WERI-Rb-1 (cell line): Measurements from ENCODE around the gene ULK2.

Source experiments
- DNase-seq: peaks from one replicate; pipeline ENCODE4 v3.0.0-alpha.2; 2020
- H3K27ac ChIP-seq: fragments of 250-450 bp; sonication (Bioruptor Pico); 2 replicates; pipeline ENCODE4 v1.5.1; 2020; ENCODE audit warnings: mild to moderate bottlenecking, moderate library complexity
- H3K27me3 ChIP-seq: fragments of 250-450 bp; sonication (Bioruptor Pico); 2 replicates; pipeline ENCODE4 v1.5.1; 2021; ENCODE audit warnings: mild to moderate bottlenecking, low read depth, moderate library complexity; ENCODE audit not compliant: insufficient read depth, severe bottlenecking
- H3K36me3 ChIP-seq: fragments of 250-450 bp; sonication (Bioruptor Pico); 2 replicates; pipeline ENCODE4 v1.5.1; 2020; ENCODE audit warnings: mild to moderate bottlenecking, moderate library complexity
- H3K4me3 ChIP-seq: 2 replicates; pipeline ENCODE4 v1.5.1; 2011; ENCODE audit warnings: low read depth, mild to moderate bottlenecking, control low read depth, low read length
- H3K9me3 ChIP-seq: fragments of 250-450 bp; sonication (Bioruptor Pico); 2 replicates; pipeline ENCODE4 v1.5.1; 2021; ENCODE audit warnings: mild to moderate bottlenecking, moderate library complexity; ENCODE audit not compliant: severe bottlenecking
- TF ChIP-seq, protein P1 (sequence below): IDR thresholded peaks from 2 replicates; pipeline ENCODE4 v1.5.1; 2011; ENCODE audit warnings: low read depth, mild to moderate bottlenecking, control low read depth, inconsistent platforms, low read length

Gene ULK2

GRCh38 chr17:19762515-19762961 lies 105.2 kb downstream of the ULK2 start:
- TF ChIP-seq, protein P1, sequence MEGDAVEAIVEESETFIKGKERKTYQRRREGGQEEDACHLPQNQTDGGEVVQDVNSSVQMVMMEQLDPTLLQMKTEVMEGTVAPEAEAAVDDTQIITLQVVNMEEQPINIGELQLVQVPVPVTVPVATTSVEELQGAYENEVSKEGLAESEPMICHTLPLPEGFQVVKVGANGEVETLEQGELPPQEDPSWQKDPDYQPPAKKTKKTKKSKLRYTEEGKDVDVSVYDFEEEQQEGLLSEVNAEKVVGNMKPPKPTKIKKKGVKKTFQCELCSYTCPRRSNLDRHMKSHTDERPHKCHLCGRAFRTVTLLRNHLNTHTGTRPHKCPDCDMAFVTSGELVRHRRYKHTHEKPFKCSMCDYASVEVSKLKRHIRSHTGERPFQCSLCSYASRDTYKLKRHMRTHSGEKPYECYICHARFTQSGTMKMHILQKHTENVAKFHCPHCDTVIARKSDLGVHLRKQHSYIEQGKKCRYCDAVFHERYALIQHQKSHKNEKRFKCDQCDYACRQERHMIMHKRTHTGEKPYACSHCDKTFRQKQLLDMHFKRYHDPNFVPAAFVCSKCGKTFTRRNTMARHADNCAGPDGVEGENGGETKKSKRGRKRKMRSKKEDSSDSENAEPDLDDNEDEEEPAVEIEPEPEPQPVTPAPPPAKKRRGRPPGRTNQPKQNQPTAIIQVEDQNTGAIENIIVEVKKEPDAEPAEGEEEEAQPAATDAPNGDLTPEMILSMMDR, result peak; percentile 97
- Histone ChIP-seq H3K36me3 (no peaks in the 10 kb centered on the region), H3K27ac (no peak overlapping the region), H3K4me3 (no peak overlapping the region), H3K9me3 (no peaks in the 10 kb centered on the region), H3K27me3 (no peaks in the 10 kb centered on the region)
- DNase-seq, result peak; percentile 84

DNA sequence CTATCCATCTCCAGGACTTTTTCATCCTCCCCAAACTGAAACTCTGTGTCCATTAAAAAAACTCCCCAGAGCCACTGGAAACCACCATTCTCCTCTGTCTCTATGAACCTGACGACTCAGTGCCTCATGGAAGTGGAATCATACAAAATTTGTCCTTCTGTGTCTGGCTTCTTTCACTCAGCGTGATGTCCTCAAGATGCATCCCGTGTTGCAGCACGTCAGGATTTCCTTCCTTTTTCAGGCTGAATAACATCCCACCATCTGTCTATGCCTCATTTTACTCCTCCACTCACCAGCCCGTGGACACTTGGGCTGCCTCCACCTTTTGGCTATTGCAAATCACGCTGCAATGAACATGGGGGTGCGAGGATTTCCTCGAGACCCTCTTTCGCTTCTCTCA lies 107.0 kb downstream of the ULK2 start:
- H3K36me3 ChIP-seq, result no peaks in the 10 kb centered on the region
- no peak overlapping the region for H3K4me3 ChIP-seq
- no peaks in the 10 kb centered on the region for H3K27me3 ChIP-seq
- no peak overlapping the region for H3K27ac ChIP-seq
- DNase-seq, result no peak
- H3K9me3 ChIP-seq, result no peaks in the 10 kb centered on the region
- TF ChIP-seq, protein P1, result no peak

DNA sequence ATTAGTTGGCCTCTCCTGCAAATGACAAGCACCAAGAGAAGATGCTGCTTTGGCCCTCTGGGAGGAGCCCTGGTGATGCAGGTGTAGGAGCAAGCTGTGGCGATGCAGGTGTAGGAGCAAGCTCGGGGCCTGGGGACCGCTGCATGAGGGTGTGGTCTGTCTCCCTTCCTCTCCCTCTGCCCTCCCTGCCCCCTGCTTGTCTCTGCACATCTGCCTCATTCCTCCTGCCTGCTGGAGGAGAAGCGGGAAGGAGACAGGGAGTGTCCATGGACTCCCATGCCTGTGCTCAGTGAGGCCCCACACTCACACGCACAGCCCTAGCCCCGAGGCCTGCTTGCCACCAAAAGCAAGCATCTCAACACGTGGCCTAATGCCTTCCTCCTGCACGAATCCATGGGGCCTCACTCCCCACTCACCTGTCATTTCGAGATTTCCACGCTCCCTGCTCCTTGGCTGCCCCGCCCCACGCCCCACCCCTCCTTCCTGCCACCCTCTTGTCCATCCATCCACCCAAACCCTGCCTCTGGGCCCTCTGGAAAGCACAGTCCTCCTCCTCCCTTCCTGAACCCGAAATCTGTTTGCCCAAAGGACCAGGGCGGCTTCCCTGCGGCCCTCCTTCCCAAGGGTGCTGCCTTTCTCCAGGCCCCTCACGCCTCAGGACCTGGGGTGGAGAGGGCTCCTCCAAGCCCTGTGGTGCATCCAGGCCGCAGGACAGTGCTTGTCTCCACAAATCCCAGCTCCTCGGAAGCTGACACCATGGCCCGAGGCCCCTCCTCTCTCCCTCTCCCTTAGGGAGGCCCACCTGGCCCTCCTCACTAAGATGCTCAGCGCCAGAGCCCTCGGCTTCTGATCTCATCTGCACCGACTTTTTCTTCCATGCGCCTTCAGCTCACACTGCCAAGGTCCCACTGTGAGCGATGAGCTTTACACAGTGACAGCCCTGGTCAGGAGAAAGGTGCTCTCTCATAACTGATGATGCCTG lies 107.9 kb downstream of the ULK2 start:
- Histone ChIP-seq H3K27me3 (no peaks in the 10 kb centered on the region), H3K9me3 (no peaks in the 10 kb centered on the region), H3K4me3 (no peak overlapping the region), H3K36me3 (no peaks in the 10 kb centered on the region), H3K27ac (no peak overlapping the region)
- DNase-seq, result peak; percentile 64
- TF ChIP-seq, protein P1, result no peak

DNA sequence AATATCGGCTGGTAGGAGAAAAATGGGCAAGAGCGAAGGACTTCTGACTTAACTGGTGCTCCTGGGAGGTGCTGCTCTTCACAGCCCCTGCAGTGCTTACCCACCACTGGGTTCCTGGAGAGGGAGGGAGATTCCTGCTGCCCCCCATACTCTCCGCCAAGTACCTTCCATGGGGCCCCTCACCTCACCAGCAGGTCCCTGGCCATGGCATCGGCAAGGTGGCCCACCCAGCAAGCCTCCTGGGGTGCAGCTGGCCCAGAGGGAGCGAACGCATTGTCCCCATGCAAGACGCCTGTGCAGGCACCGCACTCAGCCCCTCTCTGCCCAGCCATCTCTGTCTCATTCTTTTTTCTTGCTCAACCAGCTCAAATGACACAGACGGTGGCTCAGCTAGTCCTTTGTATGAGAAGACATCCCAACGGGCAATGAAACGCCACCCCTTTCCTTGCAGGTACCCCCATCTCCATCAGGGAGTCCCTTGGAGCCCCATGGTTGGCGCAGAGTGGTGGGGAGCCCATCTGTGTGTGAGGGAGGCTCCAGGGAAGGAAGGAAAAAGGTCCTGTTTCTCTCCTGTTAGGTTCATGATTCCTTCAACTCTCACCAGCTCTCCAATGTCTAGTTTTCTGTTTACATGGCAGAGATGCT lies 110.1 kb downstream of the ULK2 start:
- Histone ChIP-seq H3K36me3 (no peaks in the 10 kb centered on the region), H3K4me3 (no peak overlapping the region), H3K27ac (no peak overlapping the region), H3K27me3 (no peaks in the 10 kb centered on the region), H3K9me3 (no peaks in the 10 kb centered on the region)
- TF ChIP-seq, protein P1, result no peak
- DNase-seq, result no peak

- H3K27ac ChIP-seq, result no peak overlapping the region
- H3K27me3 ChIP-seq, result no peaks in the 10 kb centered on the region
- TF ChIP-seq, protein P1, result no peak
- no peak overlapping the region for H3K4me3 ChIP-seq
- DNase-seq, result no peak
- no peaks in the 10 kb centered on the region for H3K36me3 ChIP-seq
- no peaks in the 10 kb centered on the region for H3K9me3 ChIP-seq
Observed at GRCh38 chr17:19756546-19756945, 111.2 kb downstream of the ULK2 start.
